HEK293T (cell line): ENCODE results near the gene TTC28.

Experiments
- CTCF ChIA-PET: fragments of 350-600 bp; formaldehyde crosslinking; extraction: SDS; loops from one replicate; lab custom pipeline; 2021; ENCODE audit warnings: antibody characterized with exemption, inconsistent platforms; lab: Yijun Ruan, JAX
- POLR2A ChIA-PET: fragments of 350-600 bp; formaldehyde crosslinking; extraction: SDS; loops from one replicate; lab custom pipeline; 2020; ENCODE audit warnings: antibody characterized with exemption, inconsistent platforms; lab: Yijun Ruan, JAX
- DNase-seq: peaks from one replicate; pipeline ENCODE4 v3.0.0; 2012; ENCODE audit warnings: mixed read lengths; ENCODE audit errors: extremely low spot score
- ARNT ChIP-seq: fragments of 450-650 bp; IDR thresholded peaks from 2 replicates; pipeline ENCODE4 v1.6.1; 2017; ENCODE audit warnings: mild to moderate bottlenecking
- BHLHE40 ChIP-seq: fragments of 450-650 bp; IDR thresholded peaks from 2 replicates; pipeline ENCODE4 v1.6.1; 2016; ENCODE audit warnings: mild to moderate bottlenecking, moderate library complexity, borderline replicate concordance
- CTBP1 ChIP-seq: fragments of 450-650 bp; IDR thresholded peaks from 2 replicates; pipeline ENCODE4 v1.6.1; 2016; ENCODE audit warnings: borderline replicate concordance
- ELF4 ChIP-seq: fragments of 450-650 bp; IDR thresholded peaks from 2 replicates; pipeline ENCODE4 v1.6.1; 2017; ENCODE audit warnings: antibody characterized with exemption
- FOXA1 ChIP-seq: fragments of 450-650 bp; IDR thresholded peaks from 2 replicates; pipeline ENCODE4 v1.6.1; 2016; ENCODE audit warnings: mild to moderate bottlenecking
- FOXK2 ChIP-seq: fragments of 450-650 bp; IDR thresholded peaks from 2 replicates; pipeline ENCODE4 v1.6.1; 2016; ENCODE audit warnings: mild to moderate bottlenecking
- FOXM1 ChIP-seq: fragments of 450-650 bp; IDR thresholded peaks from 2 replicates; pipeline ENCODE4 v1.6.1; 2017; ENCODE audit warnings: mild to moderate bottlenecking, borderline replicate concordance
- HDGF ChIP-seq: fragments of 450-650 bp; IDR thresholded peaks from 2 replicates; pipeline ENCODE4 v1.6.1; 2017; ENCODE audit warnings: antibody characterized with exemption, borderline replicate concordance
- L3MBTL2 ChIP-seq: fragments of 450-650 bp; conservative IDR thresholded peaks from 2 replicates; pipeline ENCODE4 v1.6.1; 2016; ENCODE audit warnings: mild to moderate bottlenecking
- LEF1 ChIP-seq: fragments of 450-650 bp; IDR thresholded peaks from 2 replicates; pipeline ENCODE4 v1.6.1; 2017; ENCODE audit warnings: mild to moderate bottlenecking, borderline replicate concordance
- NFRKB ChIP-seq: fragments of 450-650 bp; IDR thresholded peaks from 2 replicates; pipeline ENCODE4 v1.6.1; 2016; ENCODE audit warnings: mild to moderate bottlenecking, moderate library complexity
- PKNOX1 ChIP-seq: fragments of 450-650 bp; IDR thresholded peaks from 2 replicates; pipeline ENCODE4 v1.6.1; 2016
- SP1 ChIP-seq: fragments of 450-650 bp; IDR thresholded peaks from 2 replicates; pipeline ENCODE4 v1.6.1; 2017
- SUZ12 ChIP-seq: fragments of 450-650 bp; IDR thresholded peaks from 2 replicates; pipeline ENCODE4 v1.6.1; 2016; ENCODE audit warnings: mild to moderate bottlenecking
- TARDBP ChIP-seq: fragments of 450-650 bp; IDR thresholded peaks from 2 replicates; pipeline ENCODE4 v1.6.1; 2016
- ZNF384 ChIP-seq: fragments of 450-650 bp; IDR thresholded peaks from 2 replicates; pipeline ENCODE4 v1.6.1; 2016

TTC28 gene

DNA sequence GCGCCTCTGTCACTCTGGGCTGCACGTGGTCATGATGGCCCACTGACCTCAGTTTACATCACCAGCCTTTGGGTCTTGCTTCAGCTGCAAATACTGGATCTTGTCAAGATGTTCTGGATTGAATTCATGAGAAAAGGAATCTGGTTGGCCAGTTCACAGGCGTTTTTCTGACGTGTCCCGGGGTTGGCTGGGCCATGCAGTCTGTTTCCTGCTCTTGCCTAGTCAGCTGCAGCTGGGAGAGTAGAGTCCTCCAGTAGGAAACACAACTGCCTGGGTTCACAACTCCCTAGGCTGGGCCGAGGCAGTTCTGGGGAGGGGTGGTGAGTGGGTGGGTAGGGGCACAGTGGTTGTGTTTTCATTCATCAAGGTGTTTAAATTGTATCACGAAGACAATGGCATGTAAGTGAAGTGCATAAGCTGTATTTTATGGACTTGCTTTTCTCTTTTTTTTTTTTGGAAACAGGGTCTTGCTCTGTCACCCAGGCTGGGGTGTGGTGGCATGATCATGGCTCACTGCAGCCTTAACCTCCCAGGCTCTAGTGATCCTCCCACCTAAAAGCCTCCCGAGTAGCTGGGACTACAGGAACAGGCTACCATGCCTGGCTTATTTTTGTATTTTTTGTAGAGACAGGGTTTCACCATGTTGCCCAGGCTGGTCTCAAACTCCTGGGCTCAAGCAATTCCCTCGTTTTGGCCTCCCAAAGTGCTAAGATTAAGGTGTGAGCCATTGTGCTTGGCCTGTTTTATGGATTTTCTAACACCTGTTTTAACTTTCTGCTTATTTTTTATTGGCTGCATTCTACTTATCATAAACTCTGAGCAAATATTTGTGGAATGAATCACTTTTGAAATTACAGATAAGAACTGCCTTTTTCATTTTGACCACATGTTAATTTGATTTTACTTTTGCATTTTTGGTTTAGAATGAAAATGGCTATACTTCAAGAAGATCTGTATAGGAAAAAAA lies 706.6 kb downstream of the TTC28 start:
- no peak for TF ChIP-seq L3MBTL2
- ChIA-PET POLR2A (interaction anchor here (1.0 kb wide), 1 partner anchor 54 kb away, joined by 4 read pairs; the partner anchor contains the start of gene PITPNB), CTCF (no interaction called here)
- no peak for DNase-seq

- no peak for TF ChIP-seq L3MBTL2
- no peak for TF ChIP-seq FOXM1
- TF ChIP-seq BHLHE40: no peak
- no peak for TF ChIP-seq NFRKB
- TF ChIP-seq TARDBP: no peak
- TF ChIP-seq LEF1: no peak
- TF ChIP-seq ZNF384: no peak
- TF ChIP-seq HDGF: no peak
- no peak for TF ChIP-seq FOXK2
- no peak for TF ChIP-seq SP1
- TF ChIP-seq SUZ12: no peak
- no peak for TF ChIP-seq ARNT
- no peak for TF ChIP-seq PKNOX1
- no peak for TF ChIP-seq ELF4
- ChIA-PET CTCF (no interaction called here), POLR2A (interaction anchor here (1.0 kb wide), 1 partner anchor 53 kb away, joined by 4 read pairs; the partner anchor contains the start of gene PITPNB)
- no peak for DNase-seq
Observed at GRCh38 chr22:27971926-27972325, 707.7 kb downstream of the TTC28 start.

DNA sequence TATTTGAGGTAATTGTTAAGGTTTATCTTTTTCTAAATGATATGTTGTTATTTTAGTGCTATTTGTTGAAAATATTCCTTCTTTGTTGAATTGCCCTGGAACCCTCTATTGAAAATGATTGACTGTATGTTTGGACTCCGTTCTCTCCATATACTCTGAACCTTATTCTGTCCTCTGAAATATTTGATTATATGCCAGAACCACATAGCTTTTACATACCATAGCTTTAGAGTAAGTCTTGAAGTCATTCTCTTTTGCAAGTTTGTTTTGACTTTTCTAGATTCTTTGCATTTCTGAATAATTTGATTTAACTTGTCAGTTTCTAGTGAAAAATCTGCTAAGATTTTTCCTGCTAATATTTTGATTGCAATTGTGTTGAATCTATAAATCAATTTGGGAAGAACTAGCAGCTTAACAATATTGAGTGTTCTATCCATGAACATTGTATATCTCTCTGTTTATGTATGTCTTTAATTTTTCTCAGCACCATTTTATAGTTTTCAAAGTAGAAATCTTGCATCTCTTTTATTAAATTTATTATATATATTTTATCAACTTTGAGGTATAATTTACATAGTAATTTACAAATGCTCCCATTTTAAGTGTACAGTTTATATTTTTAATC lies 708.9 kb downstream of the TTC28 start:
- CTCF ChIA-PET: no interaction called here
- POLR2A ChIA-PET: no interaction called here
- no peak for DNase-seq

GRCh38 chr22:27966168-27967064 lies 713.2 kb downstream of the TTC28 start:
- no peak for TF ChIP-seq FOXK2
- no peak for TF ChIP-seq NFRKB
- no peak for TF ChIP-seq ARNT
- ChIA-PET POLR2A (no interaction called here), CTCF (interaction anchor here (0.6 to 0.7 kb wide), 2 partner anchors 67 to 624 kb away, joined by 3 read pairs; no protein-coding TSS in a partner anchor)
- no peak for DNase-seq

More for the DNA sequence above, 708.9 kb downstream of the TTC28 start:
- TF ChIP-seq TARDBP (no peak), FOXA1 (no peak), ELF4 (no peak), PKNOX1 (no peak), ARNT (no peak), FOXM1 (no peak), CTBP1 (no peak), ZNF384 (no peak), FOXK2 (no peak), BHLHE40 (no peak), L3MBTL2 (no peak), HDGF (no peak), LEF1 (no peak), NFRKB (no peak), SUZ12 (no peak), SP1 (no peak)

DNA sequence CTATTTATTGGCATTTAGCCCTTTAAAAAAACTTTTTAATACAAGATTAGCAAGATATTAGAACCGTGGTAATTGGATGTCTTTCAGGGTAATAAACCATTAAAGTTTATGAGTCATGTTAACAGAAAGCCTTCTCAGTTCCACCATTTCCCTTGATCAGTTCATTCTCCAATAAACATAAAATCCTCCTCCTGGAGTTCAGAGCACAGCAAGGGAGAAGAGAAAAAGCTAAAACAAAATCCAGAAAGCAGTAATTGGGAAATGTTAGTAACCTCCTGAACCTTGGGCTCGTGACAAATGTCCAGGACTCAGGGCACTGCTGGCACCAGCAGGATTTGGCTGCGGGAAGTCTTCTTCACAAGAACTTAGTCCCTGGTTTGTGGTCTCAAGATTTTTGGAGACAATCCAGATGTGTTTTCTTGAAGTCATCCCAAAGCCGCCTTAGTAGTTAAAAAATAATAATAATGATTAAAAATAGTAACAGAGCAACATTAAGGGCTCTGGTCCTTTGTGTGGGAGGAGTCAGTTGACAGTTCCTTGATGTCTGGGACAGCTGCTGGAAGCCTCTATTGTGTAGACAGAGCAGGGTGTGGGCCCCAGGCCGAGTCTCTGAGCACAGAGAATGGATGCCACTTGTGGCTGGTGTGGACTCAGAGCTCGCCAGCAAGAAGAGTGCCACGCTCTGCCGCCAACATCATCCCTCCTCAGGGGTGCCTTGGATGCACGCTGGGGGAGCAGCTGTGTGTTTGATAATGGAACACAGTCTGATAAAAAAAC lies 717.2 kb downstream of the TTC28 start:
- peak; percentile 58 for DNase-seq
- TF ChIP-seq TARDBP (no peak), FOXA1 (no peak), BHLHE40 (no peak), SP1 (no peak), LEF1 (no peak), ARNT (0 out of 2 replicates have a peak, but pooled peaks have one; percentile 42), ZNF384 (peak; percentile 64; the same call in 1 of the 2 replicates), FOXK2 (no peak), FOXM1 (no peak), L3MBTL2 (no peak), NFRKB (no peak), ELF4 (no peak), CTBP1 (peak; percentile 71; the same call in 1 of the 2 replicates), SUZ12 (no peak), PKNOX1 (peak; percentile 25; the same call in 1 of the 2 replicates), HDGF (no peak)
- ChIA-PET POLR2A (interaction anchor here (1.2 kb wide), 1 partner anchor 43 kb away, joined by 4 read pairs; the partner anchor contains the start of gene PITPNB), CTCF (interaction anchor here (0.8 to 1.3 kb wide), 2 partner anchors 28 to 42 kb away, joined by 3 read pairs; no protein-coding TSS in a partner anchor)
